DMS114 treated with DMSO at 0.1 percent for 48 hours (cell line): ENCODE results near the gene ATP5PB.
A peak's percentile ranks its signal among the peaks of the same experiment; 100 is the strongest.

Experiments
- DNase-seq: peaks from one replicate; lab custom pipeline; 2025; ENCODE audit not compliant: unreplicated experiment; lab: John Stamatoyannopoulos, UW

ATP5PB gene

GRCh38 chr1:111448918-111449702 is at the start of gene ATP5PB, which contains the start of gene WDR77:
Gene ATP5PB (plus strand): TSS chr1:111449464. CDS start chr1:111449542, 78 bp downstream.
Gene WDR77 (minus strand): TSS chr1:111449256. CDS start chr1:111449169, 87 bp downstream.
- peak; percentile 99 for DNase-seq

GRCh38 chr1:111399792-111400610 is 49.3 kb upstream of the ATP5PB start:
- peak; percentile 51 for DNase-seq

- no peak for DNase-seq
Measured at GRCh38 chr1:111402083-111402482, 47.2 kb upstream of the ATP5PB start.

DNA sequence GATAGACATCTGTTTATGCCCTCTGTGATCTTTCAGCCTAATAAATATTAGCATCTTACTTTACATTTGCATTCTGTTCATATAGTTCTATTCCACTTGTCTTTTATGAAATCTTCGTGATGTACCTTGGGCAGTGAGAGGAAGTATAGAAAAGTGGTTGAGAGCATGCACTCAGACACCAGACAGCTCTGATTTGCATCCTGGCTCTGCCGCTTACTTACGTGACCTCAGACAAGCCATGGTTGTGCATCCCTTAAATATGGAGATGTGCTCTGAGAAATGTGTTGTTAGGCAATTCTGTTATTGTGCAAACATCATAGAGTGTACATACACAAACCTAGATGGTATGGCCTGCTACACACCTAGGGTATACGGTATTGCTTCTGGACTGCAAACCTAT is 44.7 kb upstream of the ATP5PB start:
- no peak for DNase-seq

DNA sequence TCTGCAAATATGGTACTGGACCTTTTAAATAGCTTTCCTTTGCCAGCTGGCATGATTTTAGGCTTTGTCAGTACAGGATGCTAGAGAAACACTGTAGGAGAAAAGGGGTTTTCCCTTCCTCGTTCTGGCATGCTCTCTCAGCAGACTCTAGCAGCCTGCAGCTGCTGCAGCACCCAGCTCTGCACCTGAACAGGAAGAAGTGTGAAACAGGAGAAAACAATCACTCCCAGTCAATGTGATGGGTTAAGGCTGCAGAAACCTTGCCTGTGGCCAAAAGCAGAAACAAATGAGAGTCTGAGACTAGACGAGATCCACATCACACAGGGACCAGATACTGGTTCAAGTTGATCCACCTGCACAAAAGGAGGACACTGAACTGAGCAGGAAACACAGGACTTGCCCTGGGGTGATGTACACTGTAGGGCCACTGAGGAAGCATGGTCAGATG is 42.9 kb upstream of the ATP5PB start:
- no peak for DNase-seq

- no peak for DNase-seq
Measured at GRCh38 chr1:111407301-111407700, 42.0 kb upstream of the ATP5PB start.

GRCh38 chr1:111412839-111413238 is 36.4 kb upstream of the ATP5PB start:
- DNase-seq = no peak

GRCh38 chr1:111414756-111415155 is 34.5 kb upstream of the ATP5PB start:
- no peak for DNase-seq

- DNase-seq = no peak
Measured at GRCh38 chr1:111415461-111415860, 33.8 kb upstream of the ATP5PB start.

DNA sequence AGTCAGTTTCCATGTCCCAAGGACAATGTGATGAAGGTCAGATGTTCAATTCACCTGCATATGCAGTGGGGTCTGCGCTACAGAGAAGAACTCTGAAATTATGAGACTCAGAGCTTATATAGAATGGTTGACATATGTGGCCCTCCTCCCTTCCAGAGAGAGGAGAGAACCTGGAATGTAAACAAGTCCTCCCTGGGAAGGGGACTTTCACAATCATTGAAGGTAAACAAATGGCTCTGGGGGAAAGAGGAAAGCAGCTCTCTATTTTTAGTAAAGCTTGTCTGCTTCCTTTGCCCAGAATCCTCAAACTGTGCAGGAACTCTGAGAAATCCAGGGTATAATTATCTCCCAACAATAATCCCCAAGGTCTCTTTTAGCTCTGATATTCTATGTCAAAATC is 31.5 kb upstream of the ATP5PB start:
- no peak for DNase-seq

GRCh38 chr1:111419037-111419436 is 30.2 kb upstream of the ATP5PB start:
- no peak for DNase-seq

- no peak for DNase-seq
Measured at GRCh38 chr1:111420377-111420776, 28.9 kb upstream of the ATP5PB start.

DNA sequence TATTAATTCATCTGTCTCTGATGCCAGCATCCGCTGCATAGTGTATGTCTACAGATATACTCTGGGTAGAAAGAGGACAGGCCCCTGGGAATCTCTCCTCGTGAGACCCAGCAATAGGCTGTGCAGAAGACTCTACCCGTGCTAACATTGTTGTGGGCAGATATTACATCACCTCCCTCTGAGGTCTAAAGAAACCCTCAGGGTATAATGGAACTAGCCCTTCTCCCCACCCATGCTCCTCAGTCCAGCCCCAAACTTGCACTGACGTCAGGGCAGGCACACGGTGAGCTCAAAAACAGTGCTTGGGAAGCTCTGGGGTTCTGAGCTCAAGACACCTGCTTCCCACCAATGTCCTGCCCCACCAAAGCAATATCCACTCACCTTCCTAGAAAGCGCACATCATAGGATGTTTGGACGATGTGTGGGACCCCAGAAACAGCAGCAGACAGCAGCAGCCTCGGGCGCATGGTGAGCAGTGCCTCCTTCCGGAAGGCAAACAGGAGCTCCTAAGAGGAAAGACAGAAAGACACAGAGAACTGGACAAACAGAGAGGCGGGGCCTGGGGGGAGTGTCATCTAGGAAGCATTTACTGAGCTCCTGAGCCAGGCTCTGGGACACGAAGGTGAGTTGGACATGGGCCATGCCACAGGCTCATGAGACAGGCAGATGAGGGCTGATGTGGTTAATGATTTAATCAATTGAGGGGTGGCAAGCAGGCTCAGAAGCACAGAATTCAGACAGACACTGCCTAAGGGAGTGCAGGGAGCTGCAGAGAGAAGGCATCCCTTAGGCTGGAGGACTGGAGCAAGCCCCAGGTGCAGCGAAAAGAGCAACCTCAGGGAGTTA is 26.5 kb upstream of the ATP5PB start:
- DNase-seq = no peak

DNA sequence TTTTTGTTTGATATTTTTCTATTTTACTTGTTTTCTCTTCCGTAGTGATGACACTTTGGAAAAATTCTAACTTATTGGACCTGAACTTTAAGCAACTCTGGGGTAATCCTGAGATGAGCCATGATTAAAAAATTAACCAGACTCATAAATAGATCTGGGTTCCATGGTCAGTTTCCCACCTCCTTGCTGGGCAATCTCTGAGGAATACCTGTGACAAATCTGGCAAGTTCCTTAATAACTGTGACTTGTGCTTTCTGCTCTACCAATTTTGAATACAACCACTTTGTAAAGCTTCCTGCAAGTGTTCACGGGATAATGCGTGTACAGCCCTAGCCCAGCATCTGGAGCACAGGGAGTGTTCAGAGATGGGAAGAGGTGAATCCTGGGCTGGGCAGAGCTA is 25.0 kb upstream of the ATP5PB start:
- DNase-seq = no peak

DNA sequence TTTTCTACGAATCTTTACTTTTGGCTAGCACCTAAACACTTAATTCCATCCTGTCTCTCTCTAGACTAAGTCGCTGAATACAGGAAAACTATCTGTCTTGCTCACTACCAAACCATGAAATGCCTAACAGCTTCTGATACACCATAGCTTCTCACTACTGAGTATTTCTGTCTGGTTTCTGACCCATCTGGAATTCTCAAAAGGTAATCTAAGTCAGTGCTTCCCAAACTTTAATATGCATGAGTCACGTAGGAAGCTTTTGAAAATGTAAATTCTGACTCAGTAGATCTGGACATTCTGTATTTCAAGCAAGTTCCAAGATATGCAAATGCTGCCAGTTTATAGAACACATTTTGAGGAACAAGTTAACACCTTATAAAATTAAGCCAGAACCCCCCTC is 12.5 kb upstream of the ATP5PB start:
- DNase-seq = no peak

GRCh38 chr1:111439461-111440351 is 9.6 kb upstream of the ATP5PB start:
- DNase-seq = no peak

DNA sequence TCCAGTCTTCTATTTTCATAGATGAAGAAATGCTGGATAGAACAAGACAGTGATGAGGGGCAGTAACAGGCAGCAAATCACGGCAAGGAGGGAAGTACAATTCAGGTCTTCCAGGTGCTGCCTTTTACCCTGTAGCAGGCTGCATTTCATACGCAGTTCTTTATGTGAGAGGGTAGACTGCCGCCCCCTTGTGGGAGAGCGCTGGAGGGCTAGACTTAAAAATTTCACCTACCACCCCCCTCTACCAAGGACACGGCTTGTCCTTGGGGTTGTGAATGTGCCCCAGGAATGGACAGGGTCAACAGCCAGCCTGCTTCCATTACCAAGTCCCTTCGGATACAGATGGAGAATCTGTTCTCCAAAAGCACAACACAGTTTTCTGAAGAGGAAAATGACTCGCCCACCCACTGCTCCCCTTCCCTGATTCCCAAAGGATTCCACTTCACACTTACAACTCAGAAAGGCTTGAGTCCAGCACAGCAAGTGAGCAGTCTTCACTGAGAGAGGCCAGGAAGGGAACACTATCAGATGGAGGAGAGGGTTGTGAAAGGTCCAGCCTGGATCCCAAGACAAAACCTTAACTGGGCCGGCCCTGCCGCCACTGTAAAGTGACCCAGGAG is 7.6 kb upstream of the ATP5PB start:
- DNase-seq = peak; percentile 6

DNA sequence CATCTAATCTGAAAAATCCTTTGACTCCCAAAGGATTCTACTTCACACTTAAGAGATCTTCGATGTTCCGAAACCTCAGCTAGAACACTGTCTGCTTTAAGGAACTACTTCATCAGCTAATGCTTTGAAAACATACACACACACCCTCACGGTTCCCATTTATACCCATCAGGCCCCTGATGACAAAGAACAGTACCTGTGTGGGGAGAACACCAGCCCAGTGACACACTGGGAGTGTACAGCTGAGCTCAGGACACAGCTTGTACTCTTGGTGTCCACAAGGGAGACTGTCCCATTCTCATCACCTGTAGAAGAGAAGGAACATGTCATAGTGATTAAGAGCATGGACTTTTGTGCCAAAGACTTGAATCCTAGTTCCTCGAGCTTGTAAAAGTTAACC is 6.8 kb upstream of the ATP5PB start:
- DNase-seq = no peak

DNA sequence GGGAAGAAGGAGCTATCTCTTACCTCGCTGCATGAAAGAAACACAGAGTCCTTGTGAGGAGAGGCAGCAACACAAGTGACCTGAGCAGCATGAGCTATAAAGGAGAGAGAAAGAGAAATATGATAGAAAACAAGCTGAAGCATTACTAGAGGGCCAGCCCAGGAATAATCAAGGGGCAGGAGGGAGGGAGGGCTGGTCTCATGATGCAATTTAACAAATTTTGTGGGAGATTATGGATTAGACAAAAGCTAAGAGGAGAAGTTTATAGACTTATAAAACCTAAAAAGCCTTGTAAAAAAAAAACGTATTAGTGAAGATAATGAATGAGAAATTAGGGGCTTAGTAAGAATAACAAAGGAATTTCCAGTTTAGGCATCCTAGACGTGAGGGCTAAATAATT is 5.2 kb upstream of the ATP5PB start:
- no peak for DNase-seq

- DNase-seq = no peak
Measured at GRCh38 chr1:111446546-111446945, 2.7 kb upstream of the ATP5PB start.
